ENCODE measurements around the gene STMN1. TPM values are rescaled to one million over a fixed set of nuclear protein-coding genes. Genes with fewer than 3 reads are reported as not detected.

The STMN1 gene
- total RNA-seq, 1 experiment from 2014 or later = 349 TPM

GRCh38 chr1:25867210-25867991 lies 38.8 kb downstream of the STMN1 start:
- Histone ChIP-seq H3K4me2 (no peak overlapping the region), H3K79me2 (ENCODE audit: low read depth) (peaks cover 4% of the 10 kb centered on the region; the same call in 1 of the 2 replicates), H3K36me3 (ENCODE audit: low read depth) (no peaks in the 10 kb centered on the region), H3K27ac (no peak overlapping the region), H3K9me2 (ENCODE audit: insufficient read depth) (no peaks in the 10 kb centered on the region), H2AFZ (no peak overlapping the region), H3K27me3 (ENCODE audit: insufficient read depth, low read depth) (no peaks in the 10 kb centered on the region), H4K20me1 (ENCODE audit: insufficient read depth) (no peaks in the 10 kb centered on the region), H3K4me1 (replicated peaks; ENCODE audit: insufficient read depth) (no peaks in the 10 kb centered on the region; the same call in 1 of the 2 replicates), H3K4me3 (no peak overlapping the region), H3F3A (ENCODE audit: insufficient read depth, low read depth) (no peaks in the 10 kb centered on the region; the same call in 1 of the 2 replicates), H3K9me3 (ENCODE audit: insufficient read depth, low read depth) (no peaks in the 10 kb centered on the region)
- TF ChIP-seq, protein P1, sequence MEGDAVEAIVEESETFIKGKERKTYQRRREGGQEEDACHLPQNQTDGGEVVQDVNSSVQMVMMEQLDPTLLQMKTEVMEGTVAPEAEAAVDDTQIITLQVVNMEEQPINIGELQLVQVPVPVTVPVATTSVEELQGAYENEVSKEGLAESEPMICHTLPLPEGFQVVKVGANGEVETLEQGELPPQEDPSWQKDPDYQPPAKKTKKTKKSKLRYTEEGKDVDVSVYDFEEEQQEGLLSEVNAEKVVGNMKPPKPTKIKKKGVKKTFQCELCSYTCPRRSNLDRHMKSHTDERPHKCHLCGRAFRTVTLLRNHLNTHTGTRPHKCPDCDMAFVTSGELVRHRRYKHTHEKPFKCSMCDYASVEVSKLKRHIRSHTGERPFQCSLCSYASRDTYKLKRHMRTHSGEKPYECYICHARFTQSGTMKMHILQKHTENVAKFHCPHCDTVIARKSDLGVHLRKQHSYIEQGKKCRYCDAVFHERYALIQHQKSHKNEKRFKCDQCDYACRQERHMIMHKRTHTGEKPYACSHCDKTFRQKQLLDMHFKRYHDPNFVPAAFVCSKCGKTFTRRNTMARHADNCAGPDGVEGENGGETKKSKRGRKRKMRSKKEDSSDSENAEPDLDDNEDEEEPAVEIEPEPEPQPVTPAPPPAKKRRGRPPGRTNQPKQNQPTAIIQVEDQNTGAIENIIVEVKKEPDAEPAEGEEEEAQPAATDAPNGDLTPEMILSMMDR (conservative IDR thresholded peaks at IDR 0.05) = no peak
- TF ChIP-seq EZH2 (IDR thresholded peaks at IDR 0.05; ENCODE audit: low read depth) = no peak
- BruUV-seq (replicated peaks) = no TSS peak
- ChIA-PET POLR2A (ENCODE audit: unreplicated experiment) (interaction anchor here (0.6 kb wide), 1 partner anchor 13 kb away, joined by 6 read pairs; no protein-coding TSS in a partner anchor), CTCF (no interaction called here)
- intact Hi-C loops (cut with micrococcal nuclease; ENCODE audit: unreplicated experiment) = no loop called here
- DNase-seq = no peak

DNA sequence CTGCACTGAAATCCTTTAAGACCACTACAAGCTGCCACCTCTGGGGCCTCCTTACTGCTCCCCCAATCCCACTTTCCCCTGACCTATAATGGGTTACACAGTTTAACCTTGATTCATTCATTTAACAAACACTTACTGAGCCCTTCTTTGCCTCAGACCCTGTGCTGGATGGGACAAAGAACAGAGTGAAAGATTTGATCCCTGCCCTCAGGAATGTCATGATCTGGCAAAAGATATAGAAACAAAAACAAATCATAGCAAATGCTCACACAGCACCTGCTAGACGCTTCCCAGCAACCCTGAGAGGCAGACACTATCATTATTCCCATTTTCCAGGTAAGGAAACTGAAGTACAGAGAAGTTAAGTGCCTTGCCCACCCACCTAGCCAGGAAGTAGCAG lies 39.9 kb downstream of the STMN1 start:
- intact Hi-C loops (cut with micrococcal nuclease; ENCODE audit: unreplicated experiment) = no loop called here
- BruUV-seq (replicated peaks) = no TSS peak
- no peaks in the 10 kb centered on the region for H3K9me3 ChIP-seq (ENCODE audit: insufficient read depth, low read depth)
- H3K79me2 ChIP-seq (ENCODE audit: low read depth) = no peaks in the 10 kb centered on the region
- no peak overlapping the region for H3K4me2 ChIP-seq
- no peak for DNase-seq
- no peak overlapping the region for H3K4me3 ChIP-seq
- H3K27me3 ChIP-seq (ENCODE audit: insufficient read depth, low read depth) = no peaks in the 10 kb centered on the region
- no peaks in the 10 kb centered on the region for H3K4me1 ChIP-seq (replicated peaks; ENCODE audit: insufficient read depth)
- no peaks in the 10 kb centered on the region; the same call in 1 of the 2 replicates for H3F3A ChIP-seq (ENCODE audit: insufficient read depth, low read depth)
- H2AFZ ChIP-seq = no peak overlapping the region
- H3K36me3 ChIP-seq (ENCODE audit: low read depth) = no peaks in the 10 kb centered on the region
- TF ChIP-seq EZH2 (IDR thresholded peaks at IDR 0.05; ENCODE audit: low read depth) = no peak
- TF ChIP-seq, protein P1 (conservative IDR thresholded peaks at IDR 0.05) = no peak
- H3K27ac ChIP-seq = no peak overlapping the region
- ChIA-PET CTCF (no interaction called here), POLR2A (ENCODE audit: unreplicated experiment) (no interaction called here)
- no peaks in the 10 kb centered on the region for H3K9me2 ChIP-seq (ENCODE audit: insufficient read depth)
- H4K20me1 ChIP-seq (ENCODE audit: insufficient read depth) = no peaks in the 10 kb centered on the region

- no peak for DNase-seq
- TF ChIP-seq EZH2 (IDR thresholded peaks at IDR 0.05; ENCODE audit: low read depth) = no peak
- TF ChIP-seq, protein P1 (conservative IDR thresholded peaks at IDR 0.05) = no peak
- Histone ChIP-seq H3K79me2 (ENCODE audit: low read depth) (no peaks in the 10 kb centered on the region), H3K9me3 (ENCODE audit: insufficient read depth, low read depth) (no peaks in the 10 kb centered on the region), H3K4me2 (no peak overlapping the region), H3K27ac (no peak overlapping the region), H2AFZ (no peak overlapping the region), H3K36me3 (ENCODE audit: low read depth) (no peaks in the 10 kb centered on the region), H3K27me3 (ENCODE audit: insufficient read depth, low read depth) (no peaks in the 10 kb centered on the region), H3F3A (ENCODE audit: insufficient read depth, low read depth) (peaks cover 9% of the 10 kb centered on the region; the same call in 1 of the 2 replicates), H3K4me1 (replicated peaks; ENCODE audit: insufficient read depth) (no peaks in the 10 kb centered on the region; the same call in 1 of the 2 replicates), H4K20me1 (ENCODE audit: insufficient read depth) (no peaks in the 10 kb centered on the region), H3K9me2 (ENCODE audit: insufficient read depth) (no peaks in the 10 kb centered on the region), H3K4me3 (no peak overlapping the region)
- ChIA-PET CTCF (no interaction called here), POLR2A (ENCODE audit: unreplicated experiment) (interaction anchor here (0.6 to 0.8 kb wide), 2 partner anchors 17 to 53 kb away, joined by 4 to 9 read pairs; no protein-coding TSS in a partner anchor)
- no TSS peak for BruUV-seq (replicated peaks)
- intact Hi-C loops (cut with micrococcal nuclease; ENCODE audit: unreplicated experiment) = no loop called here
These were observed 41.8 kb downstream of the STMN1 start for GRCh38 chr1:25864434-25864833.
